Astrocyte of the spinal cord (primary cell): ENCODE data around the gene EARS2.

Experiments
- DNase-seq: peaks from one replicate; pipeline ENCODE4 v3.0.0; 2011; ENCODE audit warnings: low read depth, low spot score
- H3K4me3 ChIP-seq: 2 replicates; pipeline ENCODE4 v1.5.1; 2011; ENCODE audit warnings: low read depth, mild to moderate bottlenecking, low read length, moderate library complexity
- CTCF ChIP-seq: IDR thresholded peaks from 2 replicates; pipeline ENCODE4 v1.5.1; 2012; ENCODE audit warnings: low read depth, mild to moderate bottlenecking, low read length, inconsistent platforms
- in situ Hi-C: cut with HindIII; loops from 2 replicates; pipeline ENCODE4 v1.10.0; 2017; ENCODE audit warnings: low sequenced_read_pairs

EARS2 gene

DNA sequence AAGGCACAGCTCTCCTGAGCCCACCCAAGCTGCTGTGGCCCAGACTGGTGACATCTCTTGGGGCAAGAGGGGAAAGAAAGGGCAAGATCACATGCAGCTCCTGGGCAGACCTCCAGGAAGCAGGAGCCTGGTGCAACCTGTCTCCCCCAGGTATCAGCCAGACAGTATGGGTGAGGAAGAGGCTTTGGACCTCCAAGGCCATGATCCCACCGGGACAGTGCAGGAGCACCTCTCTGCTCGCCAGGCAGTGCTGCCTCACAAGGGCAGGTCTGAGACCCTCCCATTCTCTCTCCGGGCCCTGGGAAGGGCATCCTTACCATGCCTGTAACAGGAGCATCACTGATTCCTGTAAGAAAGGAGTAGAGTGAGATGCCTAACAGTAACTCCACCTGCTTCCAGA is 78.6 kb downstream of the EARS2 start:
- in situ Hi-C loops = no loop called here
- TF ChIP-seq CTCF = no peak
- no peak for DNase-seq
- H3K4me3 ChIP-seq = no peak overlapping the region

GRCh38 chr16:23476289-23476688 is 80.9 kb downstream of the EARS2 start:
- no peak for DNase-seq
- in situ Hi-C loops = no loop called here
- H3K4me3 ChIP-seq = no peak overlapping the region
- TF ChIP-seq CTCF = no peak
